GM12878 (cell line): ENCODE results near the gene CACYBP. TPM values are rescaled to one million over a fixed set of nuclear protein-coding genes. Genes with fewer than 3 reads are reported as not detected.

Experiments
- ASH2L ChIP-seq: fragments of 300-600, 200-600 bp; sonication (generic); IDR thresholded peaks from 2 replicates; pipeline ENCODE4 v1.6.1; 2017; ENCODE audit warnings: low read depth, mild to moderate bottlenecking, borderline replicate concordance
- BHLHE40 ChIP-seq, 2 experiments: fragments of 450-650 bp in 1 of 2; IDR thresholded peaks; 2 replicates each; pipeline ENCODE4 v1.6.1; 2011 to 2017; ENCODE audit warnings: low read depth in 2 of 2, borderline replicate concordance in 1 of 2, improper control_type of control experiment in 1 of 2, low read length in 1 of 2, mild to moderate bottlenecking in 1 of 2
- EGR1 ChIP-seq, 2 experiments: IDR thresholded peaks; 1 replicate in 1 of 2; 2 replicates in 1 of 2; pipeline ENCODE4 v1.6.1; 2011 to 2012; ENCODE audit warnings: low read depth in 2 of 2, low read length in 2 of 2, borderline replicate concordance in 1 of 2, mild to moderate bottlenecking in 1 of 2, moderate library complexity in 1 of 2
- FOXM1 ChIP-seq: IDR thresholded peaks from 2 replicates; pipeline ENCODE4 v1.6.1; 2012; ENCODE audit warnings: low read depth, mild to moderate bottlenecking, inconsistent platforms, low read length, moderate library complexity
- HDGF ChIP-seq: fragments of 450-650 bp; IDR thresholded peaks from 2 replicates; pipeline ENCODE4 v1.6.1; 2016; ENCODE audit warnings: antibody characterized with exemption
- IKZF2 ChIP-seq, 2 experiments: fragments of 450-650 bp; IDR thresholded peaks; 2 replicates each; pipeline ENCODE4 v1.6.1; 2017; ENCODE audit warnings: mild to moderate bottlenecking in 2 of 2, moderate library complexity in 2 of 2
- MEF2A ChIP-seq: IDR thresholded peaks from 2 replicates; pipeline ENCODE4 v1.6.1; 2011; ENCODE audit warnings: low read depth, mild to moderate bottlenecking, low read length, moderate library complexity; ENCODE audit not compliant: insufficient read depth
- NR2C2 ChIP-seq: IDR thresholded peaks from 2 replicates; pipeline ENCODE4 v1.6.1; 2011; ENCODE audit warnings: borderline replicate concordance, low read depth; ENCODE audit not compliant: control insufficient read depth, insufficient read length
- SMARCA5 ChIP-seq: fragments of 450-650 bp; IDR thresholded peaks from 2 replicates; pipeline ENCODE4 v1.6.1; 2017; ENCODE audit warnings: mild to moderate bottlenecking
- SUPT20H ChIP-seq: IDR thresholded peaks from 2 replicates; pipeline ENCODE4 v1.6.1; 2011; ENCODE audit warnings: low read depth, mild to moderate bottlenecking, low read length, moderate library complexity, borderline replicate concordance; ENCODE audit not compliant: control insufficient read depth
- ZBED1 ChIP-seq: IDR thresholded peaks from 2 replicates; pipeline ENCODE4 v1.6.1; 2016; ENCODE audit warnings: borderline replicate concordance
- ZNF24 ChIP-seq: fragments of 450-650 bp; IDR thresholded peaks from 2 replicates; pipeline ENCODE4 v1.6.1; 2017; ENCODE audit warnings: antibody characterized with exemption, mild to moderate bottlenecking
- polyA plus RNA-seq, 11 experiments: library from polyadenylated mRNA; depleted of rRNA in 4 of 11; unstranded in 6 of 11; stranded (reverse) in 5 of 11; fragments of >200 nt; fragmentation: Nextera tagmentation in 4 of 11; fragmentation: Illumina TruSeq in 1 of 11; extraction: Ambion mirVana in 4 of 11; extraction: Trizol in 1 of 11; gene quantifications; 1 replicate in 1 of 11; 2 replicates in 10 of 11; pipeline versions ENCODE4 v1.2.1 to v1.2.3, GENCODE V29; 2011 to 2016; ENCODE audit warnings: inconsistent platforms in 2 of 11, missing spikeins in 2 of 11, low read depth in 1 of 11
- total RNA-seq, 4 experiments: library from RNA; depleted of rRNA in 3 of 4; stranded (reverse); fragments of >200 nt in 3 of 4; fragmentation: Illumina TruSeq in 1 of 4; extraction: Trizol in 1 of 4; gene quantifications; 2 replicates each; pipeline versions ENCODE4 v1.2.1 to v1.2.3, GENCODE V29; 2013 to 2021
- TF ChIP-seq, protein P1 (sequence below): fragments of 450-650 bp; IDR thresholded peaks from 2 replicates; pipeline ENCODE4 v1.6.1; 2014; ENCODE audit warnings: mild to moderate bottlenecking
- TF ChIP-seq, protein P2 (sequence below): fragments of 450-650 bp; IDR thresholded peaks from 2 replicates; pipeline ENCODE4 v1.6.1; 2017; ENCODE audit warnings: antibody characterized with exemption, mild to moderate bottlenecking, moderate library complexity

CACYBP gene
- total and polyA plus RNA-seq, 10 of the 15 experiments (the other 5 are each of a cell fraction or from before 2014, with no cell fraction given) = 77.7 to 488 (median 218) TPM

DNA sequence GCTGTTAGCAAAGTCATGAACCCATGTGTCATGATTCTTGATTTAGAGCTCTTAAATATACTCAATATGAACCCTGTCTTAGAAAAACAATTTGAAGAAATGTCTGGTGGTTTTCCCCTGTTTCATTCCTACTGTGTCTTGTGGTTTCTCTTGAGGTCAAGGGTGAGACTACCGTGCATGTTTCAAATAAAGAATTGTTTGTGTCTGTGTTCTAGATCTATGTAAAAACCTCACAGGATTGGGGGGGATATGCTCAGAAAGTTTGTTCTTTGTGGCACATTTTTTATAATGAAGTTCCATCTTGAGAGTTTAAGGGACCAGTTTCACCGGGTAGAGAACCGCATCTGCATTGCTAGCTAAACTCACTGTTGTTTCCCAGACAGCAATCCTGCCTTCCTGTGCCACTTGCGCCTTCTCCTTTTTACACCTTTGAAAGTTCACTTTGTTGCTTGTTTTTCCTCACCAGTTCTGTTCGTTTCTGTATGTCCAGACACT, 30.9 kb upstream of the CACYBP start (continued):
- TF ChIP-seq, protein P1, sequence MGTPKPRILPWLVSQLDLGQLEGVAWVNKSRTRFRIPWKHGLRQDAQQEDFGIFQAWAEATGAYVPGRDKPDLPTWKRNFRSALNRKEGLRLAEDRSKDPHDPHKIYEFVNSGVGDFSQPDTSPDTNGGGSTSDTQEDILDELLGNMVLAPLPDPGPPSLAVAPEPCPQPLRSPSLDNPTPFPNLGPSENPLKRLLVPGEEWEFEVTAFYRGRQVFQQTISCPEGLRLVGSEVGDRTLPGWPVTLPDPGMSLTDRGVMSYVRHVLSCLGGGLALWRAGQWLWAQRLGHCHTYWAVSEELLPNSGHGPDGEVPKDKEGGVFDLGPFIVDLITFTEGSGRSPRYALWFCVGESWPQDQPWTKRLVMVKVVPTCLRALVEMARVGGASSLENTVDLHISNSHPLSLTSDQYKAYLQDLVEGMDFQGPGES = no peak
- TF ChIP-seq SUPT20H = no peak
- TF ChIP-seq ZBED1 = peak; percentile 61; the same call in 1 of the 2 replicates
- 0 out of 2 replicates have a peak, but pooled peaks have one; percentile 50 for TF ChIP-seq SMARCA5
- TF ChIP-seq, protein P2, sequence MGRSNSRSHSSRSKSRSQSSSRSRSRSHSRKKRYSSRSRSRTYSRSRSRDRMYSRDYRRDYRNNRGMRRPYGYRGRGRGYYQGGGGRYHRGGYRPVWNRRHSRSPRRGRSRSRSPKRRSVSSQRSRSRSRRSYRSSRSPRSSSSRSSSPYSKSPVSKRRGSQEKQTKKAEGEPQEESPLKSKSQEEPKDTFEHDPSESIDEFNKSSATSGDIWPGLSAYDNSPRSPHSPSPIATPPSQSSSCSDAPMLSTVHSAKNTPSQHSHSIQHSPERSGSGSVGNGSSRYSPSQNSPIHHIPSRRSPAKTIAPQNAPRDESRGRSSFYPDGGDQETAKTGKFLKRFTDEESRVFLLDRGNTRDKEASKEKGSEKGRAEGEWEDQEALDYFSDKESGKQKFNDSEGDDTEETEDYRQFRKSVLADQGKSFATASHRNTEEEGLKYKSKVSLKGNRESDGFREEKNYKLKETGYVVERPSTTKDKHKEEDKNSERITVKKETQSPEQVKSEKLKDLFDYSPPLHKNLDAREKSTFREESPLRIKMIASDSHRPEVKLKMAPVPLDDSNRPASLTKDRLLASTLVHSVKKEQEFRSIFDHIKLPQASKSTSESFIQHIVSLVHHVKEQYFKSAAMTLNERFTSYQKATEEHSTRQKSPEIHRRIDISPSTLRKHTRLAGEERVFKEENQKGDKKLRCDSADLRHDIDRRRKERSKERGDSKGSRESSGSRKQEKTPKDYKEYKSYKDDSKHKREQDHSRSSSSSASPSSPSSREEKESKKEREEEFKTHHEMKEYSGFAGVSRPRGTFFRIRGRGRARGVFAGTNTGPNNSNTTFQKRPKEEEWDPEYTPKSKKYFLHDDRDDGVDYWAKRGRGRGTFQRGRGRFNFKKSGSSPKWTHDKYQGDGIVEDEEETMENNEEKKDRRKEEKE = no peak
- peak; percentile 67 to 78; a peak in 3 of 4 replicates for TF ChIP-seq BHLHE40 (IDR thresholded peaks at IDR 0.05; ENCODE audit: borderline replicate concordance in 1 of 2, low read depth in 2 of 2, low read length in 1 of 2)
- TF ChIP-seq ASH2L = no peak
- peak; percentile 92 for TF ChIP-seq FOXM1
- peak; percentile 89 to 92; a peak in 3 of 4 replicates for TF ChIP-seq IKZF2 (IDR thresholded peaks at IDR 0.05)
- TF ChIP-seq HDGF = no peak
- TF ChIP-seq EGR1 (IDR thresholded peaks at IDR 0.05; ENCODE audit: borderline replicate concordance in 1 of 2, low read depth in 2 of 2, low read length in 2 of 2) = no peak
- no peak for TF ChIP-seq NR2C2
- peak; percentile 81 for TF ChIP-seq ZNF24
- TF ChIP-seq MEF2A = peak; percentile 77; the same call in 1 of the 2 replicates
